SK-N-SH treated with all-trans-retinoic acid at 6 μM for 48 hours (cell line): Measurements from ENCODE around the gene PIH1D1.
"Not testable (repeated sequence)": the region's sequence is repeated elsewhere in the genome, so short reads cannot be mapped to it uniquely, and the experiment has no call there.

Experiments used
- ATAC-seq: fragments of 200-7000 bp; cut with Tn5 transposase; 3 replicates; pipeline ENCODE4 v1.9.1; 2020; ENCODE audit warnings: mild to moderate bottlenecking, moderate library complexity
- ARNTL ChIP-seq: fragments of 450-650 bp; formaldehyde crosslinking; IDR thresholded peaks from 2 replicates; pipeline ENCODE4 v1.5.0; 2020; ENCODE audit warnings: low read depth, mild to moderate bottlenecking, moderate library complexity, borderline replicate concordance
- BACH2 ChIP-seq: fragments of 250-450 bp; sonication (Bioruptor Pico); IDR thresholded peaks from 2 replicates; pipeline ENCODE4 v1.9.0; 2021; ENCODE audit warnings: mild to moderate bottlenecking, borderline replicate concordance
- CREB5 ChIP-seq: fragments of 250-450 bp; sonication (Bioruptor Pico); IDR thresholded peaks from 2 replicates; pipeline ENCODE4 v1.5.1; 2020; ENCODE audit warnings: low read depth, mild to moderate bottlenecking, moderate library complexity
- CSDC2 ChIP-seq: fragments of 250-450 bp; sonication (Bioruptor Pico); IDR thresholded peaks from 2 replicates; pipeline ENCODE4 v1.5.0; 2020; ENCODE audit warnings: mild to moderate bottlenecking, moderate library complexity
- CSRNP3 ChIP-seq: fragments of 250-450 bp; sonication (Bioruptor Pico); IDR thresholded peaks from 2 replicates; pipeline ENCODE4 v1.5.1; 2021; ENCODE audit warnings: mild to moderate bottlenecking, moderate library complexity
- ESRRG ChIP-seq: fragments of 250-450 bp; sonication (Bioruptor Pico); IDR thresholded peaks from 2 replicates; pipeline ENCODE4 v1.6.1; 2021; ENCODE audit warnings: mild to moderate bottlenecking
- GLIS3 ChIP-seq: fragments of 250-450 bp; sonication (Bioruptor Pico); IDR thresholded peaks from 2 replicates; pipeline ENCODE4 v1.5.0; 2020; ENCODE audit warnings: mild to moderate bottlenecking, moderate library complexity
- OSR1 ChIP-seq: fragments of 250-450 bp; sonication (Bioruptor Pico); IDR thresholded peaks from 2 replicates; pipeline ENCODE4 v1.8.0; 2022; ENCODE audit warnings: moderate library complexity, mild to moderate bottlenecking, inconsistent platforms
- TCF4 ChIP-seq: fragments of 250-450 bp; sonication (Bioruptor Pico); IDR thresholded peaks from 2 replicates; pipeline ENCODE4 v1.8.0; 2021; ENCODE audit warnings: mild to moderate bottlenecking, moderate library complexity, borderline replicate concordance
- TOX ChIP-seq: fragments of 250-450 bp; sonication (Bioruptor Pico); IDR thresholded peaks from 2 replicates; pipeline ENCODE4 v1.8.0; 2021; ENCODE audit warnings: mild to moderate bottlenecking, moderate library complexity, borderline replicate concordance
- TSHZ2 ChIP-seq: fragments of 250-450 bp; sonication (Bioruptor Pico); IDR thresholded peaks from 2 replicates; pipeline ENCODE4 v1.5.0; 2020; ENCODE audit warnings: mild to moderate bottlenecking, moderate library complexity
- ZC3H10 ChIP-seq: fragments of 250-450 bp; sonication (Bioruptor Pico); IDR thresholded peaks from 2 replicates; pipeline ENCODE4 v1.5.1; 2021; ENCODE audit warnings: mild to moderate bottlenecking, moderate library complexity
- ZFP3 ChIP-seq: fragments of 250-450 bp; sonication (Bioruptor Pico); IDR thresholded peaks from 2 replicates; pipeline ENCODE4 v1.5.0; 2020; ENCODE audit warnings: mild to moderate bottlenecking, moderate library complexity
- ZFP30 ChIP-seq: fragments of 450-650 bp; formaldehyde crosslinking; IDR thresholded peaks from 2 replicates; pipeline ENCODE4 v1.5.0; 2022; ENCODE audit warnings: mild to moderate bottlenecking, moderate library complexity
- ZNF565 ChIP-seq: fragments of 450-650 bp; formaldehyde crosslinking; conservative IDR thresholded peaks from 2 replicates; pipeline ENCODE4 v1.5.0; 2020; ENCODE audit warnings: low read depth, mild to moderate bottlenecking, moderate library complexity
- ZNF70 ChIP-seq: fragments of 450-650 bp; formaldehyde crosslinking; IDR thresholded peaks from 2 replicates; pipeline ENCODE4 v1.5.0; 2020; ENCODE audit warnings: mild to moderate bottlenecking, moderate library complexity
- ZNF8 ChIP-seq: fragments of 450-650 bp; formaldehyde crosslinking; IDR thresholded peaks from 2 replicates; pipeline ENCODE4 v1.5.0; 2020; ENCODE audit warnings: mild to moderate bottlenecking, moderate library complexity
- TF ChIP-seq, protein P1 (sequence below): fragments of 250-450 bp; sonication (Bioruptor Pico); IDR thresholded peaks from 2 replicates; pipeline ENCODE4 v1.8.0; 2021; ENCODE audit warnings: low read depth, mild to moderate bottlenecking, moderate library complexity, borderline replicate concordance
- TF ChIP-seq, protein P2 (sequence below): fragments of 250-450 bp; sonication (Bioruptor Pico); IDR thresholded peaks from 2 replicates; pipeline ENCODE4 v1.8.0; 2020; ENCODE audit warnings: mild to moderate bottlenecking, moderate library complexity, borderline replicate concordance

Gene PIH1D1

GRCh38 chr19:49461656-49462055 lies 10.0 kb upstream of the PIH1D1 start:
- TF ChIP-seq OSR1 (CRISPR knock-in tag) (no peak), GLIS3 (CRISPR knock-in tag) (no peak), TCF4 (CRISPR knock-in tag) (no peak), CSRNP3 (no peak), TOX (CRISPR knock-in tag) (no peak), ZFP3 (CRISPR knock-in tag) (no peak), ZNF70 (CRISPR knock-in tag) (no peak), ZFP30 (CRISPR knock-in tag) (no peak)
- TF ChIP-seq, protein P1, sequence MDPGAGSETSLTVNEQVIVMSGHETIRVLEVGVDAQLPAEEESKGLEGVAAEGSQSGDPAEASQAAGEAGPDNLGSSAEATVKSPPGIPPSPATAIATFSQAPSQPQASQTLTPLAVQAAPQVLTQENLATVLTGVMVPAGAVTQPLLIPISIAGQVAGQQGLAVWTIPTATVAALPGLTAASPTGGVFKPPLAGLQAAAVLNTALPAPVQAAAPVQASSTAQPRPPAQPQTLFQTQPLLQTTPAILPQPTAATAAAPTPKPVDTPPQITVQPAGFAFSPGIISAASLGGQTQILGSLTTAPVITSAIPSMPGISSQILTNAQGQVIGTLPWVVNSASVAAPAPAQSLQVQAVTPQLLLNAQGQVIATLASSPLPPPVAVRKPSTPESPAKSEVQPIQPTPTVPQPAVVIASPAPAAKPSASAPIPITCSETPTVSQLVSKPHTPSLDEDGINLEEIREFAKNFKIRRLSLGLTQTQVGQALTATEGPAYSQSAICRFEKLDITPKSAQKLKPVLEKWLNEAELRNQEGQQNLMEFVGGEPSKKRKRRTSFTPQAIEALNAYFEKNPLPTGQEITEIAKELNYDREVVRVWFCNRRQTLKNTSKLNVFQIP (CRISPR knock-in tag) = no peak
- TF ChIP-seq, protein P2, sequence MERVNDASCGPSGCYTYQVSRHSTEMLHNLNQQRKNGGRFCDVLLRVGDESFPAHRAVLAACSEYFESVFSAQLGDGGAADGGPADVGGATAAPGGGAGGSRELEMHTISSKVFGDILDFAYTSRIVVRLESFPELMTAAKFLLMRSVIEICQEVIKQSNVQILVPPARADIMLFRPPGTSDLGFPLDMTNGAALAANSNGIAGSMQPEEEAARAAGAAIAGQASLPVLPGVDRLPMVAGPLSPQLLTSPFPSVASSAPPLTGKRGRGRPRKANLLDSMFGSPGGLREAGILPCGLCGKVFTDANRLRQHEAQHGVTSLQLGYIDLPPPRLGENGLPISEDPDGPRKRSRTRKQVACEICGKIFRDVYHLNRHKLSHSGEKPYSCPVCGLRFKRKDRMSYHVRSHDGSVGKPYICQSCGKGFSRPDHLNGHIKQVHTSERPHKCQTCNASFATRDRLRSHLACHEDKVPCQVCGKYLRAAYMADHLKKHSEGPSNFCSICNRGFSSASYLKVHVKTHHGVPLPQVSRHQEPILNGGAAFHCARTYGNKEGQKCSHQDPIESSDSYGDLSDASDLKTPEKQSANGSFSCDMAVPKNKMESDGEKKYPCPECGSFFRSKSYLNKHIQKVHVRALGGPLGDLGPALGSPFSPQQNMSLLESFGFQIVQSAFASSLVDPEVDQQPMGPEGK (CRISPR knock-in tag) = no peak
- TF ChIP-seq, all 23 proteins: peak for 0

GRCh38 chr19:49461130-49461529 lies 9.5 kb upstream of the PIH1D1 start:
- not testable (repeated sequence) for ATAC-seq

More at GRCh38 chr19:49461656-49462055, 10.0 kb upstream of the PIH1D1 start:
- no peak for ATAC-seq

GRCh38 chr19:49459388-49459787 lies 7.8 kb upstream of the PIH1D1 start:
- TF ChIP-seq TOX (CRISPR knock-in tag) (no peak), ZFP30 (CRISPR knock-in tag) (no peak), ESRRG (CRISPR knock-in tag) (no peak), ARNTL (CRISPR knock-in tag) (no peak)
- ATAC-seq = no peak

DNA sequence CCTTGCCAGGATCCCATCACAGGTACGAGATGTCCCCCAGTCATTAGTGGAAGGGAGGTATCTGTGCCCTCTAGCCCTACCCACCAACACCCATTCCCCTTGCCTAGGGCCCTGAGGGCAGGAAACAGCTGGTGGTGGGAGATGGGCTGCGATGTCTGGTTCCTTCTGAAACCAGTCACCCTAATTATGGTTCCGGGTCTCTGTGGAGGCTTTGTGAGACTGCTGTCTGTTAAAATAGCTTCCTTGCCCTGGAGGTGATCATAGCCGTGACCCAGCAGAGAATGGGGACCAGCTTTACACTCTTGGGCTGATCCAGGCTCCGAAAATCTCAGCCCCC lies 6.9 kb upstream of the PIH1D1 start:
- no peak for ATAC-seq
- TF ChIP-seq ZC3H10 (no peak), ZFP3 (CRISPR knock-in tag) (no peak), OSR1 (CRISPR knock-in tag) (no peak), TOX (CRISPR knock-in tag) (no peak)
- TF ChIP-seq, protein P1 (CRISPR knock-in tag) = no peak

DNA sequence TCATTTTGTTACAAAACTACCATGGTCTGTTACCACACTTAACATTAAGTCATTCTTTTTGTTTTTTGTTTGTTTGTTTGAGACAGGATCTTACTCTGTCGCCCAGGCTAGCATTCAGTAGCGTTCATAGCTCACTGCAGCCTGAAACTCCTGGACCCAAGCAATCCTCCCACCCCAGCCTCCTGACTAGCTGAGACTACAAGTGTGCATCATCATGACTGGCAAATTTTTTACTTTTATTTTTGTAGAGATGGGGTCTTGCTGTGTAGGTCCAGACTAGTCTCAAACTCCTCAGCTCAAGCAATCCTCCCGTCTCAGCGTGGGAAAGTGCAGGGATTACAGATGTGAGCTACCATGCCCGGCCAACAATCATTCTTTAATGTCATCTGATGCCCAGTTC lies 4.7 kb upstream of the PIH1D1 start:
- ATAC-seq = no peak
- TF ChIP-seq BACH2 (CRISPR knock-in tag) (no peak), CREB5 (CRISPR knock-in tag) (no peak), ZC3H10 (no peak), GLIS3 (CRISPR knock-in tag) (no peak)

DNA sequence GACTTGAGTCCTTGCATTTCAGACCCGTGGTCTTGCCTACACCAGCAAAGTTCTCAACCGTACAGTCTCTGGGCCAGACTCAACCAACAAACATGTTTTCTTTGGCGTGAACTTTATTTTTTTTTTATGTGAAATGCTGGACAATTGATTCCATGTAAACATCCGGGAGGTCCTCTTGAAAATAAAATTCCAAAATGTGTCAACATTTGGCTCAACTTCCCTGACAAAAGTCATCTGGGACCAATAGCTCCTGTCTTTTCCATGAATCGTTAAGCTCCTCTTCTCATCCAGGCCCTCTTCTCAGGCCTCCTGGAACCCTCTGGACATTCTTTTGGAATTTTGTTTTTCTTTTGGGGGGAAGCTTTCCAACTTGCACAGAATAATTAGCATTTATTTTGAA lies 4.2 kb upstream of the PIH1D1 start:
- no peak for ATAC-seq
- TF ChIP-seq ZNF565 (CRISPR knock-in tag) = no peak
- no peak for TF ChIP-seq ARNTL (CRISPR knock-in tag)
- TF ChIP-seq ZNF8 (CRISPR knock-in tag) = no peak
- TF ChIP-seq TSHZ2 (CRISPR knock-in tag) = no peak
- no peak for TF ChIP-seq CSDC2
- TF ChIP-seq, protein P2 (CRISPR knock-in tag) = no peak
- TF ChIP-seq BACH2 (CRISPR knock-in tag) = no peak
- no peak for TF ChIP-seq ZNF70 (CRISPR knock-in tag)
